ENCODE results near the gene PDGFD. TPM values are rescaled to one million over a fixed set of nuclear protein-coding genes. Genes with fewer than 3 reads are reported as not detected.

Gene PDGFD
- total and polyA plus RNA-seq, 2 donors (not counting 3 experiments of a cell fraction or from before 2014, with no cell fraction given), result 6.3 to 13.1 TPM

- Histone ChIP-seq H3K4me2 (ENCODE audit: insufficient read depth, low read length) (no peak overlapping the region), H4K20me1 (replicated peaks; ENCODE audit: control insufficient read depth, extremely low read depth, insufficient read depth, low read length) (no peaks in the 10 kb centered on the region), H3K9me3 (replicated peaks; ENCODE audit: control insufficient read depth, insufficient read depth, low read length) (no peaks in the 10 kb centered on the region), H3K79me2 (ENCODE audit: control insufficient read depth, insufficient read depth, low read length) (no peaks in the 10 kb centered on the region), H3K4me3 (replicated peaks in 1 of 3; ENCODE audit: insufficient read depth in 1 of 3, low read depth in 1 of 3, low read length in 3 of 3) (no peak overlapping the region), H3K9me1 (replicated peaks; ENCODE audit: control insufficient read depth, extremely low read depth, insufficient read depth, low read length) (no peaks in the 10 kb centered on the region), H2AFZ (ENCODE audit: low read depth, low read length) (no peak overlapping the region), H3K9ac (replicated peaks; ENCODE audit: extremely low read depth, insufficient read depth, low read length) (no peak overlapping the region), H3K36me3 (ENCODE audit: control insufficient read depth in 2 of 2, extremely low read depth in 1 of 2, insufficient read depth in 2 of 2, low read length in 2 of 2) (no peaks in the 10 kb centered on the region), H3K4me1 (ENCODE audit: control insufficient read depth, extremely low read depth, insufficient read depth, low read length) (no peaks in the 10 kb centered on the region), H3K27ac (ENCODE audit: insufficient read depth, low read depth, low read length) (no peak overlapping the region), H3K27me3 (ENCODE audit: control insufficient read depth in 2 of 2, insufficient read depth in 2 of 2, low read length in 2 of 2) (no peaks in the 10 kb centered on the region)
- ChIA-PET POLR2A (no interaction called here), CTCF (no interaction called here)
- intact Hi-C loops (cut with micrococcal nuclease), result no loop called here
- BruUV-seq (replicated peaks), result no TSS peak
- dilution Hi-C loops (cut with MboI; ENCODE audit: extremely low pct_ligation_motif_present, low sequenced_read_pairs), result no loop called here
- DNase-seq (ENCODE audit: low read depth, low spot score) (no peak), FAIRE-seq (no peak)
- TF ChIP-seq POLR2A (IDR thresholded peaks at IDR 0.05; ENCODE audit: low read depth, low read length) (no peak), GATA2 (IDR thresholded peaks at IDR 0.05; ENCODE audit: insufficient read depth, insufficient read length, low read depth, low read length) (no peak), EZH2 (IDR thresholded peaks at IDR 0.05; ENCODE audit: borderline replicate concordance, low read depth, low read length, severe bottlenecking) (no peak), JUN (IDR thresholded peaks at IDR 0.05; ENCODE audit: borderline replicate concordance, insufficient read depth, insufficient read length, low read depth) (no peak), FOS (IDR thresholded peaks at IDR 0.05; ENCODE audit: borderline replicate concordance, insufficient read depth, low read length) (no peak), CTCF (IDR thresholded peaks at IDR 0.05; ENCODE audit: extremely low read depth in 1 of 2, insufficient read depth in 1 of 2, low read depth in 1 of 2, low read length in 2 of 2) (no peak), MYC (IDR thresholded peaks at IDR 0.05; ENCODE audit: low read depth, low read length) (no peak), MAX (IDR thresholded peaks at IDR 0.05; ENCODE audit: insufficient read depth, insufficient read length) (no peak), POLR2AphosphoS5 (IDR thresholded peaks at IDR 0.05; ENCODE audit: insufficient read depth, low read depth, low read length) (no peak)
Measured at GRCh38 chr11:103953797-103954486, 210.0 kb downstream of the PDGFD start.

Measured in endothelial cell of umbilical vein (primary cell).